Measurements from ENCODE around the gene PCSK6. TPM values are rescaled to one million over a fixed set of nuclear protein-coding genes. Genes with fewer than 3 reads are reported as not detected.

PCSK6 gene
- total RNA-seq, 2 experiments from 2014 or later: 0.28 TPM; not detected in 1

DNA sequence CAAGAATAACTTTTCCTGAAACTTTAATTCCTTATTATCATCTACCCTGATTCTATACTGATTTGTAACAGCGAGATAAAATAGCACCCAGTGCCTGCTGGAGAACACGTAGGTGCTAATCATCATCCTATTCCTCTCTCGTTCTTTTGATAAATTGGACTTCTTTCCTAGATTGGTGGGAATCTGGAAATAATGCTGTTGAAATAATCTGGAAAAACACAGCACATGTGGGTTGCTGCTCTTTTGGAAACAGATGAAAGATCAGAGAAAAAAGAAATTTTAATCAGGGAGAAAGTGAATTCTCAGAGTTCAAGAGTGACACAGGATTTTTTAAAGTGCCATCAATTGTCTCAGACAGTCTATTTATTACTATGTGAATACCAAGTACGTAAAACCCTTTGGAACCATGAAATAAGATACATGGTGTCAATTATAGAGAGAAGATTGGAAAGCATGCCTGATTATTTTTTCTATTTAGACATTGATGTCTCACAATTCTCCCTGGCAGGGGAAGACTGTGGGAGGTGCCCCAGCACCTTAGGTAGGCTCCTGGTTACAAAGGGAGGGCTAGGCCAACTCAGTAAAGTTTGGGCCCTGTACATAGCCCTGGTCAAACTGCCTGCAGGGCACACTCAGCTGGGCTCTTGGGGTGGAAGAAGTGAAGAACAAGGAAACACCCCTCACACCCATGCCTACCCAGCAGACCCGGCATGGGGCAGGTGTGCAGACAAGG, 134.4 kb downstream of the PCSK6 start:
- no peaks in the 10 kb centered on the region for H3K36me3 ChIP-seq (ENCODE audit: insufficient read depth, low read length)
- H3K4me3 ChIP-seq (ENCODE audit: low read length): no peak overlapping the region
- Mint-ChIP-seq H3K4me3 (no peak overlapping the region), H3K36me3 (ENCODE audit: low read depth) (no peaks in the 10 kb centered on the region), H3K27me3 (peaks cover 41% of the 10 kb centered on the region), H3K9me3 (no peaks in the 10 kb centered on the region), H3K27ac (no peak overlapping the region), H3K4me1 (ENCODE audit: low read depth) (no peaks in the 10 kb centered on the region)
- DNase-seq: no peak
- ChIA-PET POLR2A (no interaction called here), CTCF (no interaction called here)
- intact Hi-C loops (cut with DNase I, micrococcal nuclease): no loop called here
- no peaks in the 10 kb centered on the region for H3K9me3 ChIP-seq (ENCODE audit: control insufficient read depth in 1 of 2, insufficient read depth in 1 of 2, low read length in 2 of 2)
- no peak overlapping the region for H3K27ac ChIP-seq (ENCODE audit: low read depth in 1 of 2, low read length in 2 of 2)
- no peaks in the 10 kb centered on the region for H3K27me3 ChIP-seq (ENCODE audit: control insufficient read depth in 1 of 2, insufficient read depth in 2 of 2, low read length in 2 of 2)
- H3K4me1 ChIP-seq (ENCODE audit: insufficient read depth, low read length): no peaks in the 10 kb centered on the region
- no peak for ATAC-seq (ENCODE audit: poor library complexity)
- TF ChIP-seq, protein P1, sequence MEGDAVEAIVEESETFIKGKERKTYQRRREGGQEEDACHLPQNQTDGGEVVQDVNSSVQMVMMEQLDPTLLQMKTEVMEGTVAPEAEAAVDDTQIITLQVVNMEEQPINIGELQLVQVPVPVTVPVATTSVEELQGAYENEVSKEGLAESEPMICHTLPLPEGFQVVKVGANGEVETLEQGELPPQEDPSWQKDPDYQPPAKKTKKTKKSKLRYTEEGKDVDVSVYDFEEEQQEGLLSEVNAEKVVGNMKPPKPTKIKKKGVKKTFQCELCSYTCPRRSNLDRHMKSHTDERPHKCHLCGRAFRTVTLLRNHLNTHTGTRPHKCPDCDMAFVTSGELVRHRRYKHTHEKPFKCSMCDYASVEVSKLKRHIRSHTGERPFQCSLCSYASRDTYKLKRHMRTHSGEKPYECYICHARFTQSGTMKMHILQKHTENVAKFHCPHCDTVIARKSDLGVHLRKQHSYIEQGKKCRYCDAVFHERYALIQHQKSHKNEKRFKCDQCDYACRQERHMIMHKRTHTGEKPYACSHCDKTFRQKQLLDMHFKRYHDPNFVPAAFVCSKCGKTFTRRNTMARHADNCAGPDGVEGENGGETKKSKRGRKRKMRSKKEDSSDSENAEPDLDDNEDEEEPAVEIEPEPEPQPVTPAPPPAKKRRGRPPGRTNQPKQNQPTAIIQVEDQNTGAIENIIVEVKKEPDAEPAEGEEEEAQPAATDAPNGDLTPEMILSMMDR (IDR thresholded peaks at IDR 0.05): no peak

DNA sequence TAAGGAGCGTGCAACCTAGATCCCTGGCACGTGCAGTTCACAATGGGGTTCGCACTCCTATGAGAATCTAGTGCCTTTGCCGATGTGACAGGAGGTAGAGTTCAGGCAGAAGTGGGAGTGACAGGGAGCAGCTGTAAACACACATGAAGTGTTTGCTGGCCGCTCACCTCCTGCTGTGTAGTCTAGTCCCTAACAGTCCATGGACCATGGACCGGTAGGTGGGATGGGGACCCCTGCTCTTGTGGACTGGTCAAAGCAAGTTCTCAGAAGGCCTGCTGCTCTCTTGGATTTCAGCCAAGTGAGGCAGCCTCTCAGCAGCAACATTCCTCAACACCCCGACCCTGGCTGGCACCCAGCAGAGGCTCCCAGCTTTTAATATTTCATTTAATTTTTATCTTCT, 136.3 kb downstream of the PCSK6 start:
- no peaks in the 10 kb centered on the region for H3K9me3 Mint-ChIP-seq
- no peaks in the 10 kb centered on the region for H3K36me3 Mint-ChIP-seq (ENCODE audit: low read depth)
- H3K36me3 ChIP-seq (ENCODE audit: insufficient read depth, low read length): no peaks in the 10 kb centered on the region
- POLR2A ChIA-PET: no interaction called here
- H3K27ac Mint-ChIP-seq: no peak overlapping the region
- H3K4me1 ChIP-seq (ENCODE audit: insufficient read depth, low read length): no peaks in the 10 kb centered on the region
- H3K4me3 ChIP-seq (ENCODE audit: low read length): no peak overlapping the region
- H3K27ac ChIP-seq (ENCODE audit: low read depth in 1 of 2, low read length in 2 of 2): no peak overlapping the region
- no peaks in the 10 kb centered on the region for H3K4me1 Mint-ChIP-seq (ENCODE audit: low read depth)
- intact Hi-C loops (cut with DNase I, micrococcal nuclease): no loop called here
- no peaks in the 10 kb centered on the region for H3K27me3 ChIP-seq (ENCODE audit: control insufficient read depth in 1 of 2, insufficient read depth in 2 of 2, low read length in 2 of 2)
- H3K27me3 Mint-ChIP-seq: peaks cover 51% of the 10 kb centered on the region
- no peak for ATAC-seq (ENCODE audit: poor library complexity)
- CTCF ChIA-PET: no interaction called here
- no peak for DNase-seq
- no peaks in the 10 kb centered on the region for H3K9me3 ChIP-seq (ENCODE audit: control insufficient read depth in 1 of 2, insufficient read depth in 1 of 2, low read length in 2 of 2)
- H3K4me3 Mint-ChIP-seq: no peak overlapping the region
- TF ChIP-seq, protein P1 (IDR thresholded peaks at IDR 0.05): no peak

DNA sequence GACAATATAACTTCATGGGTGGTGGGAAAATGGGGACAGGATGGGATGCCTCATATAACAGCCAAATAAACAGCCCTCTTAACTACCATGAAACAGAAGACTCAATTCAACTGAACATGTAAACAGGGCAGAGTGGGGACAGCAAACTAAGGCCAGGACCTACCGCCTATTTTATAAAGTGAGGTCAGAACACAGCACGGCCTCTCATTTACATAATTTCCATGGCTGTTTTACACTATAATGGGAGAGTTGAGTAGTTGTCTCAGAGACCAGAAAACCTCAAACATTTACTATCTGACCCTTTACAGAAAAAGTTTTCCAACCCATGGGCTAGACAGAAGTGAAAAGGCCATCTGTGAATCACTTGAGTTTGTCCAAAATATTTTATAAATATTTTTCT, 137.8 kb downstream of the PCSK6 start:
- no peaks in the 10 kb centered on the region for H3K4me1 Mint-ChIP-seq (ENCODE audit: low read depth)
- H3K9me3 Mint-ChIP-seq: no peaks in the 10 kb centered on the region
- H3K27me3 Mint-ChIP-seq: peaks cover 61% of the 10 kb centered on the region
- no peak for ATAC-seq (ENCODE audit: poor library complexity)
- no peak overlapping the region for H3K4me3 Mint-ChIP-seq
- DNase-seq: no peak
- ChIA-PET POLR2A (no interaction called here), CTCF (no interaction called here)
- H3K36me3 Mint-ChIP-seq (ENCODE audit: low read depth): no peaks in the 10 kb centered on the region
- peaks cover 0 to 2% of the 10 kb centered on the region in 2 experiments for H3K27me3 ChIP-seq (ENCODE audit: control insufficient read depth in 1 of 2, insufficient read depth in 2 of 2, low read length in 2 of 2)
- H3K4me1 ChIP-seq (ENCODE audit: insufficient read depth, low read length): no peaks in the 10 kb centered on the region
- intact Hi-C loops (cut with DNase I, micrococcal nuclease): no loop called here
- H3K9me3 ChIP-seq (ENCODE audit: control insufficient read depth in 1 of 2, insufficient read depth in 1 of 2, low read length in 2 of 2): no peaks in the 10 kb centered on the region
- no peak overlapping the region for H3K27ac Mint-ChIP-seq
- H3K27ac ChIP-seq (ENCODE audit: low read depth in 1 of 2, low read length in 2 of 2): no peak overlapping the region
- no peaks in the 10 kb centered on the region for H3K36me3 ChIP-seq (ENCODE audit: insufficient read depth, low read length)
- no peak overlapping the region for H3K4me3 ChIP-seq (ENCODE audit: low read length)
- TF ChIP-seq, protein P1 (IDR thresholded peaks at IDR 0.05): no peak

All from CD4-positive, alpha-beta T cell (primary cell).